DND-41 (cell line): ENCODE data around the gene GSK3A.

Experiments used
- CTCF ChIP-seq: IDR thresholded peaks from 2 replicates; pipeline ENCODE4 v1.5.1; 2012; ENCODE audit warnings: borderline replicate concordance, low read length, moderate library complexity, mild to moderate bottlenecking; ENCODE audit not compliant: poor library complexity, severe bottlenecking; ENCODE audit errors: extremely low read depth
- EZH2 ChIP-seq: IDR thresholded peaks from 3 replicates; pipeline ENCODE4 v1.6.1; 2012; ENCODE audit warnings: borderline replicate concordance, low read depth, mild to moderate bottlenecking, moderate library complexity, low read length, inconsistent platforms; ENCODE audit not compliant: severe bottlenecking

- no peak for TF ChIP-seq CTCF
- no peak for TF ChIP-seq EZH2
These were observed 34.4 kb upstream of the GSK3A start for GRCh38 chr19:42276821-42277220.
